DMS79 (cell line): ENCODE results near the gene CDH13.
"Not testable (repeated sequence)": the region's sequence is repeated elsewhere in the genome, so short reads cannot be mapped to it uniquely, and the experiment has no call there.

Experiments used
- DNase-seq: peaks from one replicate; lab custom pipeline; 2025; lab: John Stamatoyannopoulos, UW

Gene CDH13

DNA sequence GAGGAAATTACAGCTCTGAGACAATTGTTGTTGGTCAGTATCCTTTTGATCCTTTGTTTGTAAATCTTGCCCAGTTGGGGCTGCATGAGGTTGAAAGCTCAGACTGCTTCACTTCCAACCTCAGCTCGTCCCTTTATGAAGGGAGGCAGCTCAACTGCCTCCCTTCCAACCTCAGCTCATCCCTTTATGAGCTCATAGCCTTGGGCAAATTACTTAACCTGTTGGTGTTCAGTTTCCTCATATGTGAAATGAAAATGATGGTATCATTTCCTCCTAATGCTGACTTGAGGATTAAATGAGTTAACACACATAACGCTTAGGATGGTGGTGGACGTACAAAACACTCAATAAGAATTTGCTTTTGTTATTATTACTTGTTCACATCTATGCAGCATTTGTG is 265.1 kb downstream of the CDH13 start:
- no peak for DNase-seq

GRCh38 chr16:82892324-82892723 is 265.6 kb downstream of the CDH13 start:
- DNase-seq = no peak

GRCh38 chr16:82895843-82896242 is 269.1 kb downstream of the CDH13 start:
- no peak for DNase-seq

DNA sequence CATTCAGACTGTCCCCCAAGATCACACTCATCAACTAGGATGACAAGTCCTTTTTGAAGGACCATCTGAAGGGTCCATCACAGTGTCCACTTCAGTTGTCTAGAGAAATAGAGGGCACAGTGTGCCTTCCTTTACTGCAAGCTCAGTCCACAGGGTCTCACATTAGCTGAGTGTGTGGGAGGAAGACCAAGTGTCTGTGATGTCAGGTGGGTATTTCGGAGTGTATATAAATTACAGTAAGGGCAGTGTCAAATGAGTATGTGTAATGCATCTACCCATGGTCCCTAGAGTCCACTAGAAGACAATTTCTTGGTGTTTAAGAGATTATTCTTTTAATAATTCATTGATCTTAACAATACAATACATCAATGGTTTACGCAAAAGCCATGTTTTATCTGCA is 272.2 kb downstream of the CDH13 start:
- no peak for DNase-seq

- no peak for DNase-seq
These were observed 273.1 kb downstream of the CDH13 start for GRCh38 chr16:82899731-82900450.

DNA sequence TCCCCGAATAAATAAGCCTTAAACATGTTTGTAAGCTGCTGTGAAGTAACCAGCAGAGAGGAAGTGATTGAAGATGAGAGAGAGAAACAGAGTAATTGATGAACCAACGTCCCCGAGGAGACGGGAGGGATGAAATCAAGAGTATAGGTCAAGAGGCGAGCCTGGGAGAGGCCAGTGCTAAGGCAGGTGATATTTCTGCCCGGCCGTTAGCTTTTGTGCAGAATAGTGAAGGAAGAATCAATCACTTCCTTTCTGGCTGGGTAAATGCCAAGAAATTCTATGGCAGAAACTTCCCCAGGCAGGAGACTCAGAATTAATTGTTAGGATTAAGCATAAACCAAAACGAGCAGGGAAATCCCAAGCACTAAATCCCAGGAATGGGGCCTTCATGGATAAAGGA is 273.8 kb downstream of the CDH13 start:
- no peak for DNase-seq

DNA sequence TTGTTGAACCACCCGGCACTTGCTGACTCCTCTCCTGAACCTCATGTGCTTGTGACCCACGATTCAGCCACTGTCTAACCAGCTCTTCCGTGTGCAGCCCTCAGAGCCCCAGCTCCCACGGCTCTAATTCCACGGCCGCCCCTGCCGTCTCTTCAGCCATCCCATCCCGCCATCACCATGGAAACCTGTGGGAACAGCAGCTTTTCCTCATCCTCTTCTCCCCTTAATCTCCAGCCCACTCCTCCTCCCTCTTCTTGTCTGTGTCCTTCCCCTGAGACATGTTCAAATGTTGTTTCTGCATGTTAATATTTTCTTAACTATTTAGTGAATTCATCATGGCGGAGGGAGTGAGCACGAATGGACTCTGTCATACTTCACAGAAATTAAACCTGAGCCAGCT is 285.2 kb downstream of the CDH13 start:
- no peak for DNase-seq

GRCh38 chr16:82915139-82915824 is 288.5 kb downstream of the CDH13 start:
- no peak for DNase-seq

DNA sequence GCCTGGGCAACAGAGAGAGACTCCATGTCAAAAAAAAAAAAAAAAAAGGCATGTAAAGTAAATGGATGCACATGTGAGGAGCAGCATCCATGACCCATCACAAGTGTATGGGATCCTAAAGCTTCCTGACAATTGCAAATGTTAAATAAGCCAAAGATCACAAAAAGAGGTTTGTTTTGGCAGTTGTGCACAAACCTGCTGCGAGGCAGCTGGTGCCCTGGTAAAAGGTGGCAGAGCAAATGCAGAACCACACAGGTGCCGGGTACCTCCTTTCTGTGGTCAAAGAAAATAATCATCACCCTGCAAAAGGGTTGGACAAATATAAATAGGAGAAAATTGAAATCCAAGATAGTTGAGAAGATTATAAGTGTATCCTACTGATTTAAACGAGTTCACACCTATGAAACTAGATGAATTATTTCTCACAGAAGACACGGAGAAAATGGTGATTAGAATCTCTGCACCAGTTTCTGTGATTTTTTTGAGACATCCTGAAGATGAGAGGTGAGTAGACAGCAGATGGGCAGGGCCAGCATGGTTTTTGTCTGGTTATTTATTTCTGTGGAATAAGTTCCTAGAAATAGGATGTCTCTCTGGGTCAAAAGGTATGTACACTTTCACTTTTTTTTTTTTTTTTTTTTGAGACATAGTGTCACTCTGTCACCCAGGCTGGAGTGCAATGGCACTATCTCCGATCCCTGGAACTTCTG is 291.3 kb downstream of the CDH13 start:
- DNase-seq = no peak

DNA sequence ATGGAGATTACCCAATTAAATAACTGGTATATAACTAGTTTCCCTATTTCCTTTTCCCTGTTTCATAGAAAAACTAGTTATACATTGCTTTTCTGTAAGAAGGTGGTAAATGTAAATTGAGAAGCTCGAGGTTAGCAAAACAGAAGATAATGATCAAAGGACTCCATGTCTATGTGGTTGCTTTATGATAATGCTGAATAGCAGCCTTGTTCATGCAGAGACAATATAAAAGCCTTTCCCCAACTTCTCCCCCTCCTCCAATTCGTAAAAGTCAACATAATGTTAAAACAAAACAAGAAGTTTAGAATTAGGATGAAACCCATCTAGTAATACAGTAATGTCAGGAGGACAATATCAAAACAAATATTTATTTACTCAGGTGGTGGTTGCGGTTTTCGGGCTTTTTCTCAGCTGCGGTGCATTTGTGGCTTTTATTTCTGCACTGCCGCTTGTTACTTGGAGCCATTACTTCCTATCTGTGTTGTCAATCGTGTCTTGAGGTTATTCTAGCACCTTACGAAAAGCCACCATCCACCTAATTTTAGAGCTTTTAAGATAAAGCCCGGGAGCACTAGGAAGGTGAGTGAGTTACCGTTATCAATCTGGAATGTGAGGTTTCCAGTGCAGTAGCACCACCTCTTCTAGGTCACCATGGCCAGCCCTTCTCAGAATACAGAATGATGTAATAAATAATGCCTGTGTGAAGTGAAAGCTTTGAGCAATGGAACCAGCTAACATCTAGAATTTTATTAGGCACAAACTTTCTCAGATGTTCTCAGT is 297.5 kb downstream of the CDH13 start:
- no peak for DNase-seq

DNA sequence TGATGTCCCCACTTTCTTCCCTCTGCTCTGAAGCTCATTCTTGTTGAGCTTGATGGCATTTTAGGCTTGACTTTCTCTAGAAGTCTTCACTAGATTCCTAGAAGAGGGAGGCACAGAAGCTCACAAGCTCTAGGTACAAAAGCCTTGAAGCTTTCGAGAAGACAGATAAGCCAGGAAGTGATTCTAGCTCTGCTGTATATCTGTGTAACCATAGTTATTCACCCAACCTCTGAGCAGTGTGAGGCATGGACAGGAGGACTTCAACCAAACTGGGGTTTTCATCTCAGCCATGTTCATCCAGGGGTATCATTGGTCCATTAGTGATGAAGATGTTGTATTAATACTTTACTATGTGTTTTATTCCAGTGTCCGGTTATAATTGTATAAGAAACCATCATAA is 299.7 kb downstream of the CDH13 start:
- no peak for DNase-seq

DNA sequence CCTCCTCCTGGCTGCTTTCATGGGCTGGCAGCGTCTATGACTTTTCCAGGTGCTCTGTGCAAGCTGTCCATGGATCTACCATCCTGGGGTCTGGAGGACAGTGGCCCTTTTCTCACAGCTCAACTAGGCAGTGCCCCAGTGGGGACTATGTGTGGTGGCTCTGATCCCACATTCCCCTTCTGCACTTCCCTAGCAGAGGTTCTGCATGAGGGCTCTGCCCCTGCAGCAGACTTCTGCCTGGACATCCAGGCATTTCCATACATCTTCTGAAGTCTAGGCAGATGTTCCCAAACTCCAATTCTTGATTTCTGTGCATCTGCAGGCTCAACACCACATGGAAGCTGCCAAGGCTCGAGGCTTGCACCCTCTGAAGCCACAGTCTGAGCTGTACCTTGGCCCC is 307.2 kb downstream of the CDH13 start:
- DNase-seq = not testable (repeated sequence)

DNA sequence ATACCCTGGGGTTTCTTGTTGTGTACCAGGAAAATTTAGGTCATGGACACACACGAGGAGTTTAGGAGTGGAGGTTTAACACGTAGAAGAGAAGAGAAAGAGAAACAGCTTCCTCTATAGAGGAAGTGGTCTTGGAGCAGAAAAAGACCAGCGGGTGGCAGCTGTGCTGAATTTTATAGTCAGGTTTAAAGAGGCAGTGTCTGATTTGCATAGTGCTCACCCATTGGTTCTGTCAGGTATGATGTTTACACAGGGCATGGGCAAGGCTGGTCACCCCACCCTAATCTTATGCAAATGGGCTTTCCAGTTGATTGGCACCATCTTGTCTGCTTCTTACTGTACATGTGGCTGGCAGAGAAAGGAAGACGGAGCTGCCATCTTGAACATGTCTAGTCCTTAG is 309.0 kb downstream of the CDH13 start:
- no peak for DNase-seq

GRCh38 chr16:82936941-82937551 is 310.3 kb downstream of the CDH13 start:
- no peak for DNase-seq

DNA sequence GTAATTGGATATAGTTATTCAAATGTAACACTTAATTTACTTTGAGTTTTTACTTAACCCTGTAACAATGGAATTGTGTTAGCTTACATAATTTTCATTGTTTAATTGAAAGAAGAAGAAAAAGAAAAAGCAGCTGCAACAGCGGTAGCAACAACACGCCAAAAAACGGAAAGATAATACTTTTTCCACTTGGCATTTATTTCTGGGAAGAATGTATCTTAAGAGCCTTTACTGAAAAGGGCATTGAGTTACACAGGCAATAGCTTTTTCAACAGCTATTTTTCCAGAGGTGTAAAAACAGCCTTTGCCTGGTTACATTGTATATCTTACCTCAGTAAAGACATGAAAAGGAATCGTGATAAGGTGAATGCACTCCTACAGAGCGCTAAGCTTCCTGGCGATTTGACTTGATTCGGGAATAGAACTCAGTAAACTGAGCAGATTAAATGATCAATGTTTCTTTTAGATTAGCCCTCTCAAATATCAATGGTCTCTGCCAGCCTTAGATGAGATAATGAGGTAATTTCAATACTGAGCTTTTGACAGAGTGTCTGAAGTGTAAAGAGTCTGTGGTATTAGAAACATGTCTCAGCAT is 311.3 kb downstream of the CDH13 start:
- no peak for DNase-seq

DNA sequence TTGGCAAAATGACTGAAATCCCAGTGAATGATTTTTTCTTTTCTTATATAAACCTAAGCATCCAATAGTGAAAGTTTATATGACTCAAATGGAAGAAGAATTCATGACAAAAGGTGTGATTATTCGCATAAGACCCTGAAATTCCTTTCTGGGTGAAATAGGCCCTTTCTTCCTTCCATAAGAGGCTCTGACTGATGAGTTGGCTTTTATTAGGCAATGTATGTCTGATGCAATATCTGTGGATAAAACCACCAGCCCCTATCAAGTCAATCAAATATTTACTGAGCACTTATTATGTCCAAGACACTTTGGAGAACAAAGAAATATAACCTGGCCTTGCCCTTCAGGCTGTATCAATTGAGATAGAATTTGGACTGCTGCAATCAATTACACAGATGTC is 316.6 kb downstream of the CDH13 start:
- no peak for DNase-seq

DNA sequence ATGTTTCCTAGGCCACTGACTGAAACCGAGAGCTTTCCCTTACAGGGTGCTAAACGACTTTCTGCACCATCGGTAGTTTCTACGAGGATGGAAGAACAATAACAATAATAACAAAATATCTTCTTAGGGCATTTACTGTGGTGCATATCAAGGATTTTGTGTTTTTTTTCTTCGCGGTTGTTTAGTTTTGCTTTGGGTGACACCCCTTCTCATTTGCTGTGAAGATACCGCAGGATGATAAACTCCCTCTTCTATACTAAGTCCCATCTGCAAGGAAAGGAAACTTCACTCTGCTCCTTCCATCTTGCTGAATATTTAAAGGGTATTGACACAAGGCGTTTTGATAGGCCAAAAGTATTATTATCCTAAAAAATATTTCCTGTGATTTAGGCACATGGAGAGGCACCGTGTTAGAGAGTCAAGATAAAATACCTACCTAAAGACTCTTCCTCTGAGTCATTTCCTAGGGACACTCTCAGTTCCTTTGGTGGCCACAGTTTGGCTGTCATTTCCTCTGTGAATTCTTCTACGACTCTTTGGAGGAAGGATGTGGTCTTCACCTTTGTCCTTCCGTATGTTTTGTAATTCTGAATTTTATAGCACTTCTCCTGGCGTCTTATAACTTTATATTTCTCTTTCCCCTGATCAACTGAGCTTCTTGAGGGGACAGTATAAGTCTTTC is 318.8 kb downstream of the CDH13 start:
- no peak for DNase-seq

DNA sequence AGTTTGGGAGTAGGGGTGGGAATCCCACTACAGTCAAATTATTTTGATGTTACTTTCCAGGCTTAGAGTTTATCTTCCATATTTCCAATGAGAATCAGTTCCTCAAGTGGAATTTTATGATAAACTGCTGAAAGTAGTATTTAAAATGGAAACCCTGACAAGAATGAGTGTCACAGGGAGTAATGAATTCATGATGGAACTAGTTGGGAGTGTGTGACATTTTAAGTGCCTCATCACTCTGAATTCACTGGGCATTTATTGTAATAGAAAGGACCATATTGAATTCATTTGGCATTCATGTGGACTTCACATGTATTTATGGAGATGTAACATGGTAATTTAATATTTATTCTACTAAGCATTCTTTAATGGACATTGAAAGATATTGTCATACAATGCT is 320.9 kb downstream of the CDH13 start:
- DNase-seq = no peak

DNA sequence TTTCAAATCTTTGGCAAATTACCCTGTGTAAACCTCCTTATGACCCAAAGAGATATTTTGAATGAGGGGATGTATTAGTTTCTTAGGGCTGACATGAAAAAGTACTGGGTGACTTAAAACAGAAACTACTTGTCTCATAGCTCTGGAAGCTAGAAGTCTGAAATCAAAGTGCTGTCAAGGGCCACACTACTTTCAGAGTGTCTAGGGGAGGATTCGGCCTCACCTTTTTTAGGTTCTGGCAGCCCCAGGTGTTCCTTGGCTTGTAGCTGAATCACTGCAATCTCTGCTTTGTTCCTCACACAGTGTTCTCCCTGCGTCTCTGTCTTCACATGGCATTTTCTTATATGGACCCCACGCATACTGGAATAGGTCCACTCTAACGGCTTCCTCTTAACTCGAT is 322.2 kb downstream of the CDH13 start:
- DNase-seq = no peak

- DNase-seq = no peak
These were observed 326.7 kb downstream of the CDH13 start for GRCh38 chr16:82953517-82953916.
